HepG2 (cell line): Measurements from ENCODE around the gene OPRM1. TPM values are rescaled to one million over a fixed set of nuclear protein-coding genes. Genes with fewer than 3 reads are reported as not detected.

Experiments used
- ATAC-seq: fragments of 200-7000 bp; cut with Tn5 transposase; 3 replicates; pipeline ENCODE4 v1.9.1; 2020; ENCODE audit warnings: mild to moderate bottlenecking, moderate library complexity
- BruUV-seq: library from RNA; stranded (reverse); fragments of 400-500 nt; replicated peaks from 2 replicates; lab custom pipeline; 2021; lab: Mats Ljungman, UMichigan
- CTCF ChIA-PET: fragments of 300-600 bp; formaldehyde crosslinking; extraction: SDS; loops from one replicate; lab custom pipeline; 2021; ENCODE audit warnings: low total read pairs, inconsistent platforms, low intra/inter-chr PET ratio; lab: Yijun Ruan, JAX
- POLR2A ChIA-PET: fragments of 350-600 bp; sonication (Branson Sonifier 250); formaldehyde crosslinking; loops from one replicate; lab custom pipeline; 2020; ENCODE audit warnings: antibody characterized with exemption, inconsistent platforms; lab: Yijun Ruan, JAX
- DNase-seq: peaks from one replicate; pipeline ENCODE4 v3.0.0-alpha.2; 2015; ENCODE audit warnings: low spot score
- FAIRE-seq: peaks from 3 replicates; lab custom pipeline; 2011; peaks lifted over from hg19 to GRCh38; lab: Jason Lieb, UNC
- H2AFZ ChIP-seq: one replicate; pipeline ENCODE4 v1.6.1; 2011; ENCODE audit warnings: low read length, inconsistent platforms
- H3K27ac ChIP-seq: fragments of 300-600 bp; 3 replicates; pipeline ENCODE4 v1.8.0; 2011; ENCODE audit warnings: mixed run types, mild to moderate bottlenecking, mixed read lengths, low read length, inconsistent platforms; ENCODE audit not compliant: insufficient read depth; ENCODE audit errors: extremely low read length
- H3K27me3 ChIP-seq, 2 experiments: fragments of 200-600 bp in 1 of 2; 2 replicates in 1 of 2; 3 replicates in 1 of 2; pipeline versions ENCODE4 v1.6.0 to v1.8.0; 2011; ENCODE audit warnings: low read length in 2 of 2, mild to moderate bottlenecking in 2 of 2, moderate library complexity in 2 of 2, inconsistent platforms in 1 of 2; ENCODE audit not compliant: insufficient read depth in 2 of 2, control insufficient read depth in 1 of 2
- H3K36me3 ChIP-seq, 2 experiments: fragments of 200-600 bp in 1 of 2; replicated peaks in 1 of 2; 2 replicates in 1 of 2; 3 replicates in 1 of 2; pipeline versions ENCODE4 v1.5.1 to v1.8.0; 2011; ENCODE audit warnings: low read length in 2 of 2, inconsistent platforms in 1 of 2; ENCODE audit not compliant: insufficient read depth in 2 of 2, control insufficient read depth in 1 of 2
- H3K4me1 ChIP-seq: 2 replicates; pipeline ENCODE4 v1.5.1; 2012; ENCODE audit warnings: low read length, inconsistent platforms; ENCODE audit not compliant: insufficient read depth
- H3K4me2 ChIP-seq: 2 replicates; pipeline ENCODE4 v1.6.0; 2011; ENCODE audit warnings: low read depth, low read length, inconsistent platforms
- H3K4me3 ChIP-seq, 3 experiments: fragments of 200-600 bp in 1 of 3; sonication (generic), shearing (Covaris generic) in 1 of 3; replicated peaks in 1 of 3; 2 replicates each; pipeline ENCODE4 v1.5.1; 2011 to 2016; ENCODE audit warnings: low read length in 3 of 3, inconsistent platforms in 2 of 3, low read depth in 2 of 3, mild to moderate bottlenecking in 2 of 3, control low read depth in 1 of 3, mixed read lengths in 1 of 3; ENCODE audit not compliant: insufficient read depth in 1 of 3
- H3K79me2 ChIP-seq: one replicate; pipeline ENCODE4 v1.6.1; 2011; ENCODE audit warnings: low read length, inconsistent platforms; ENCODE audit not compliant: insufficient read depth
- H3K9ac ChIP-seq: 2 replicates; pipeline ENCODE4 v1.6.0; 2011; ENCODE audit warnings: mild to moderate bottlenecking, low read depth, low read length, inconsistent platforms; ENCODE audit not compliant: insufficient read depth
- H3K9me3 ChIP-seq: 2 replicates; pipeline ENCODE4 v1.5.1; 2012; ENCODE audit warnings: mild to moderate bottlenecking, low read length
- H4K20me1 ChIP-seq: 2 replicates; pipeline ENCODE4 v1.6.0; 2011; ENCODE audit warnings: inconsistent platforms, mild to moderate bottlenecking, low read length, moderate library complexity; ENCODE audit not compliant: insufficient read depth
- CREB1 ChIP-seq, 2 experiments: fragments of 450-650 bp in 1 of 2; IDR thresholded peaks; 2 replicates each; pipeline ENCODE4 v1.6.1; 2016 to 2017; ENCODE audit warnings: control low read depth in 1 of 2, mild to moderate bottlenecking in 1 of 2, missing compliant biosample characterization in 1 of 2, missing genetic modification characterization in 1 of 2
- TBP ChIP-seq: sonication (generic); formaldehyde crosslinking; IDR thresholded peaks from 2 replicates; pipeline ENCODE4 v1.5.0; 2020; ENCODE audit warnings: missing genetic modification reagents
- TMF1 ChIP-seq: sonication (generic); formaldehyde crosslinking; IDR thresholded peaks from 2 replicates; pipeline ENCODE4 v1.8.1; 2022; ENCODE audit warnings: low read depth, missing genetic modification reagents
- ZNF430 ChIP-seq: sonication (generic); formaldehyde crosslinking; IDR thresholded peaks from 2 replicates; pipeline ENCODE4 v1.9.0; 2021; ENCODE audit warnings: mild to moderate bottlenecking, missing genetic modification reagents
- ZNF777 ChIP-seq: sonication (generic); formaldehyde crosslinking; IDR thresholded peaks from 2 replicates; pipeline ENCODE4 v1.4.0; 2020; ENCODE audit warnings: missing genetic modification reagents
- WGBS: methylation state at CpG from one replicate; pipeline ENCODE4 v1.1.6; 2017; ENCODE audit warnings: low lambda C conversion rate; 5-methylcytosine and 5-hydroxymethylcytosine counted together
- in situ Hi-C: cut with HindIII; loops from 2 replicates; pipeline ENCODE4 v1.10.0; 2017; ENCODE audit warnings: low pct_unique_long_range_greater_than_20kb; ENCODE audit not compliant: extremely low pct_ligation_motif_present
- intact Hi-C: fragments of 100-400 bp; cut with micrococcal nuclease; formaldehyde crosslinking; loops from one replicate; pipeline ENCODE4 v1.10.0; 2022; ENCODE audit not compliant: unreplicated experiment
- polyA plus RNA-seq, 8 experiments: library from polyadenylated mRNA; depleted of rRNA in 3 of 8; stranded (reverse) in 7 of 8; unstranded in 1 of 8; fragments of >200 nt; fragmentation: Illumina TruSeq in 4 of 8; extraction: Trizol in 4 of 8; gene quantifications; 2 replicates each; pipeline versions ENCODE4 v1.2.1 to v1.2.3, GENCODE V29; 2011 to 2016; ENCODE audit warnings: low read depth in 4 of 8, missing spikeins in 1 of 8, mixed read lengths in 1 of 8; ENCODE audit not compliant: insufficient read depth in 1 of 8
- total RNA-seq, 5 experiments: library from RNA; depleted of rRNA; stranded (reverse); fragments of >200 nt; fragmentation: Illumina TruSeq; extraction: Trizol; gene quantifications; 2 replicates each; pipeline ENCODE4 v1.2.3, GENCODE V29; 2016; ENCODE audit warnings: low read depth in 1 of 5
- TF ChIP-seq, protein P1 (sequence below): sonication (generic); formaldehyde crosslinking; IDR thresholded peaks from 2 replicates; pipeline ENCODE4 v1.5.0; 2020; ENCODE audit warnings: missing genetic modification reagents
- TF ChIP-seq, protein P2 (sequence below): sonication (generic); formaldehyde crosslinking; IDR thresholded peaks from 2 replicates; pipeline ENCODE4 v1.4.0; 2020; ENCODE audit warnings: missing genetic modification reagents, borderline replicate concordance
- TF ChIP-seq, protein P3 (sequence below): sonication (generic); formaldehyde crosslinking; IDR thresholded peaks from 2 replicates; pipeline ENCODE4 v1.8.1; 2023; ENCODE audit warnings: mild to moderate bottlenecking, inconsistent platforms, moderate library complexity, missing genetic modification reagents, borderline replicate concordance
- TF ChIP-seq, protein P4 (sequence below): sonication (generic); formaldehyde crosslinking; IDR thresholded peaks from 2 replicates; pipeline ENCODE4 v1.8.0; 2022; ENCODE audit warnings: low read depth, missing genetic modification reagents
- TF ChIP-seq, protein P5 (sequence below): sonication (generic); formaldehyde crosslinking; IDR thresholded peaks from 2 replicates; pipeline ENCODE4 v1.4.0; 2020; ENCODE audit warnings: low read depth, missing genetic modification reagents

Gene OPRM1
- total and polyA plus RNA-seq, 2 of the 13 experiments (the other 11 are each of a cell fraction or from before 2014, with no cell fraction given): not detected

DNA sequence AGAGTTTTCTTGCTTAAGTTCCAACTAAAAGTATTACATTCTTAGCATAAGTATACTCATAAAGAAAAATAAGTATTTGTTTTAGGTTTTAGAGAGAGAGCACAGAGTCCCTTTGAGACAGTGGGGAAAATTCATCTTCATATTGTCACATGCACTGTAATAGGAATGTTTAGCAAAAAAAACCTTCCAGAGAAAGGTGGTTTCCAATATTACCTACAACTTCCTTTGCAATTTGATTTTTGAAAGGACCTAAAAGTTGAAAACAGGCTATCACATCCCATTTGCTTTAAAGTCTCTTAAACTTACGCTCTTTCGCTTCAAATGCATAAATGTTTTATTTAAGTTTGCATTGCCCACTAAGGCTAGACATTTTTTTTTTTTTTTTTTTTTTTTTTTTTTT, 86.4 kb downstream of the OPRM1 start:
- Histone ChIP-seq H3K79me2 (no peaks in the 10 kb centered on the region), H3K9me3 (peaks cover 9% of the 10 kb centered on the region; the same call in 1 of the 2 replicates), H3K9ac (no peak overlapping the region), H2AFZ (no peak overlapping the region), H3K4me1 (no peaks in the 10 kb centered on the region), H3K4me2 (no peak overlapping the region), H3K27ac (no peak overlapping the region), H3K27me3 (no peaks in the 10 kb centered on the region), H4K20me1 (no peaks in the 10 kb centered on the region), H3K36me3 (no peaks in the 10 kb centered on the region), H3K4me3 (no peak overlapping the region)
- no peak for FAIRE-seq
- ChIA-PET POLR2A (no interaction called here), CTCF (no interaction called here)
- BruUV-seq: no TSS peak
- in situ Hi-C loops (no loop called here), intact Hi-C loops (no loop called here)
- ATAC-seq: no peak
- DNase-seq: no peak
- 2% methylated on average over 2 of the region's 2 CpGs for WGBS
- TF ChIP-seq, protein P1, sequence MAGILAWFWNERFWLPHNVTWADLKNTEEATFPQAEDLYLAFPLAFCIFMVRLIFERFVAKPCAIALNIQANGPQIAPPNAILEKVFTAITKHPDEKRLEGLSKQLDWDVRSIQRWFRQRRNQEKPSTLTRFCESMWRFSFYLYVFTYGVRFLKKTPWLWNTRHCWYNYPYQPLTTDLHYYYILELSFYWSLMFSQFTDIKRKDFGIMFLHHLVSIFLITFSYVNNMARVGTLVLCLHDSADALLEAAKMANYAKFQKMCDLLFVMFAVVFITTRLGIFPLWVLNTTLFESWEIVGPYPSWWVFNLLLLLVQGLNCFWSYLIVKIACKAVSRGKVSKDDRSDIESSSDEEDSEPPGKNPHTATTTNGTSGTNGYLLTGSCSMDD (CRISPR knock-in tag): no peak
- TF ChIP-seq, protein P2, sequence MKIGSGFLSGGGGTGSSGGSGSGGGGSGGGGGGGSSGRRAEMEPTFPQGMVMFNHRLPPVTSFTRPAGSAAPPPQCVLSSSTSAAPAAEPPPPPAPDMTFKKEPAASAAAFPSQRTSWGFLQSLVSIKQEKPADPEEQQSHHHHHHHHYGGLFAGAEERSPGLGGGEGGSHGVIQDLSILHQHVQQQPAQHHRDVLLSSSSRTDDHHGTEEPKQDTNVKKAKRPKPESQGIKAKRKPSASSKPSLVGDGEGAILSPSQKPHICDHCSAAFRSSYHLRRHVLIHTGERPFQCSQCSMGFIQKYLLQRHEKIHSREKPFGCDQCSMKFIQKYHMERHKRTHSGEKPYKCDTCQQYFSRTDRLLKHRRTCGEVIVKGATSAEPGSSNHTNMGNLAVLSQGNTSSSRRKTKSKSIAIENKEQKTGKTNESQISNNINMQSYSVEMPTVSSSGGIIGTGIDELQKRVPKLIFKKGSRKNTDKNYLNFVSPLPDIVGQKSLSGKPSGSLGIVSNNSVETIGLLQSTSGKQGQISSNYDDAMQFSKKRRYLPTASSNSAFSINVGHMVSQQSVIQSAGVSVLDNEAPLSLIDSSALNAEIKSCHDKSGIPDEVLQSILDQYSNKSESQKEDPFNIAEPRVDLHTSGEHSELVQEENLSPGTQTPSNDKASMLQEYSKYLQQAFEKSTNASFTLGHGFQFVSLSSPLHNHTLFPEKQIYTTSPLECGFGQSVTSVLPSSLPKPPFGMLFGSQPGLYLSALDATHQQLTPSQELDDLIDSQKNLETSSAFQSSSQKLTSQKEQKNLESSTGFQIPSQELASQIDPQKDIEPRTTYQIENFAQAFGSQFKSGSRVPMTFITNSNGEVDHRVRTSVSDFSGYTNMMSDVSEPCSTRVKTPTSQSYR (CRISPR knock-in tag): no peak
- TF ChIP-seq ZNF777 (CRISPR knock-in tag) (no peak), TBP (CRISPR knock-in tag) (no peak), TMF1 (no peak), ZNF430 (CRISPR knock-in tag) (no peak), CREB1 (IDR thresholded peaks at IDR 0.05) (no peak), CREB1 (CRISPR knock-in tag; IDR thresholded peaks at IDR 0.05) (no peak)
- TF ChIP-seq, protein P3, sequence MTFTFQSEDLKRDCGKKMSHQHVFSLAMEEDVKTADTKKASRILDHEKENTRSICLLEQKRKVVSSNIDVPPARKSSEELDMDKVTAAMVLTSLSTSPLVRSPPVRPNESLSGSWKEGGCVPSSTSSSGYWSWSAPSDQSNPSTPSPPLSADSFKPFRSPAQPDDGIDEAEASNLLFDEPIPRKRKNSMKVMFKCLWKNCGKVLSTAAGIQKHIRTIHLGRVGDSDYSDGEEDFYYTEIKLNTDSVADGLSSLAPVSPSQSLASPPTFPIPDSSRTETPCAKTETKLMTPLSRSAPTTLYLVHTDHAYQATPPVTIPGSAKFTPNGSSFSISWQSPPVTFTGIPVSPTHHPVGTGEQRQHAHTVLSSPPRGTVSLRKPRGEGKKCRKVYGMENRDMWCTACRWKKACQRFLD (CRISPR knock-in tag): no peak
- TF ChIP-seq, protein P4, sequence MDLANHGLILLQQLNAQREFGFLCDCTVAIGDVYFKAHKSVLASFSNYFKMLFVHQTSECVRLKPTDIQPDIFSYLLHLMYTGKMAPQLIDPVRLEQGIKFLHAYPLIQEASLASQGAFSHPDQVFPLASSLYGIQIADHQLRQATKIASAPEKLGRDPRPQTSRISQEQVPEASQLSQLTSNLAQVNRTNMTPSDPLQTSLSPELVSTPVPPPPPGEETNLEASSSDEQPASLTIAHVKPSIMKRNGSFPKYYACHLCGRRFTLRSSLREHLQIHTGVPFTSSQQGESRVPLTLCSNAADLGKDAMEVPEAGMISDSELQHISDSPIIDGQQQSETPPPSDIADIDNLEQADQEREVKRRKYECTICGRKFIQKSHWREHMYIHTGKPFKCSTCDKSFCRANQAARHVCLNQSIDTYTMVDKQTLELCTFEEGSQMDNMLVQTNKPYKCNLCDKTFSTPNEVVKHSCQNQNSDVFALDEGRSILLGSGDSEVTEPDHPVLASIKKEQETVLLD: no peak
- TF ChIP-seq, protein P5, sequence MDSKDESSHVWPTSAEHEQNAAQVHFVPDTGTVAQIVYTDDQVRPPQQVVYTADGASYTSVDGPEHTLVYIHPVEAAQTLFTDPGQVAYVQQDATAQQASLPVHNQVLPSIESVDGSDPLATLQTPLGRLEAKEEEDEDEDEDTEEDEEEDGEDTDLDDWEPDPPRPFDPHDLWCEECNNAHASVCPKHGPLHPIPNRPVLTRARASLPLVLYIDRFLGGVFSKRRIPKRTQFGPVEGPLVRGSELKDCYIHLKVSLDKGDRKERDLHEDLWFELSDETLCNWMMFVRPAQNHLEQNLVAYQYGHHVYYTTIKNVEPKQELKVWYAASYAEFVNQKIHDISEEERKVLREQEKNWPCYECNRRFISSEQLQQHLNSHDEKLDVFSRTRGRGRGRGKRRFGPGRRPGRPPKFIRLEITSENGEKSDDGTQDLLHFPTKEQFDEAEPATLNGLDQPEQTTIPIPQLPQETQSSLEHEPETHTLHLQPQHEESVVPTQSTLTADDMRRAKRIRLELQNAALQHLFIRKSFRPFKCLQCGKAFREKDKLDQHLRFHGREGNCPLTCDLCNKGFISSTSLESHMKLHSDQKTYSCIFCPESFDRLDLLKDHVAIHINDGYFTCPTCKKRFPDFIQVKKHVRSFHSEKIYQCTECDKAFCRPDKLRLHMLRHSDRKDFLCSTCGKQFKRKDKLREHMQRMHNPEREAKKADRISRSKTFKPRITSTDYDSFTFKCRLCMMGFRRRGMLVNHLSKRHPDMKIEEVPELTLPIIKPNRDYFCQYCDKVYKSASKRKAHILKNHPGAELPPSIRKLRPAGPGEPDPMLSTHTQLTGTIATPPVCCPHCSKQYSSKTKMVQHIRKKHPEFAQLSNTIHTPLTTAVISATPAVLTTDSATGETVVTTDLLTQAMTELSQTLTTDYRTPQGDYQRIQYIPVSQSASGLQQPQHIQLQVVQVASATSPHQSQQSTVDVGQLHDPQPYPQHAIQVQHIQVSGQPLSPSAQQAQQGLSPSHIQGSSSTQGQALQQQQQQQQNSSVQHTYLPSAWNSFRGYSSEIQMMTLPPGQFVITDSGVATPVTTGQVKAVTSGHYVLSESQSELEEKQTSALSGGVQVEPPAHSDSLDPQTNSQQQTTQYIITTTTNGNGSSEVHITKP (CRISPR knock-in tag): no peak
